ENCODE results near the gene SLC25A22. TPM values are rescaled to one million over a fixed set of nuclear protein-coding genes. Genes with fewer than 3 reads are reported as not detected.

The SLC25A22 gene
- total and polyA plus RNA-seq, 2 donors (not counting 1 experiment from before 2014, with no cell fraction given) = 25.7 to 45.7 TPM

GRCh38 chr11:794013-794765 lies 3.9 kb downstream of the SLC25A22 start:
- ATAC-seq (ENCODE audit: low read depth) (no peak), DNase-seq (no peak)
- no peak overlapping the region for H3K4me3 ChIP-seq (ENCODE audit: control extremely low read depth in 1 of 5, extremely low read depth in 1 of 5, insufficient read depth in 1 of 5, low read depth in 2 of 5, low read length in 4 of 5)
- WGBS (ENCODE audit: insufficient coverage) = 96% methylated on average over 24 of the region's 31 CpGs
- peaks cover 22 to 41% of the 10 kb centered on the region in 2 donors for H3K4me1 ChIP-seq (ENCODE audit: control insufficient read depth in 2 of 2, insufficient read depth in 2 of 2, low read length in 2 of 2)
- Mint-ChIP-seq H3K4me3 (peak overlapping the region; percentile 27), H3K27me3 (no peaks in the 10 kb centered on the region), H3K27ac (no peak overlapping the region), H3K4me1 (peaks cover 21% of the 10 kb centered on the region), H3K9me3 (ENCODE audit: insufficient read depth) (no peaks in the 10 kb centered on the region)
- ChIA-PET POLR2A (interaction anchor here (1.1 kb wide), 1 partner anchor 48 kb away, joined by 3 read pairs; the partner anchor contains the start of genes POLR2L and TSPAN4), CTCF (interaction anchor here (1.0 to 1.2 kb wide), 2 partner anchors 17 to 44 kb away, joined by 3 read pairs; partner anchors contain the start of gene GATD1)
- H3K27ac ChIP-seq (ENCODE audit: low read length in 2 of 2) = no peak overlapping the region
- H3K79me2 ChIP-seq (ENCODE audit: control insufficient read depth, insufficient read depth, low read length) = peaks cover 36% of the 10 kb centered on the region
- no peak overlapping the region for H3K9ac ChIP-seq (ENCODE audit: low read length)
- H3K27me3 ChIP-seq (replicated peaks in 1 of 4; ENCODE audit: control extremely low read depth in 1 of 4, control insufficient read depth in 3 of 4, insufficient read depth in 4 of 4, low read length in 3 of 4) = peaks cover 0 to 13% (median 3%) of the 10 kb centered on the region in 4 experiments
- H3K4me2 ChIP-seq (replicated peaks; ENCODE audit: low read depth, low read length, poor library complexity, severe bottlenecking) = no peak overlapping the region
- intact Hi-C loops (cut with micrococcal nuclease) = loop anchor here (10.0 kb wide), 1 partner anchor 339 kb away; the partner anchor contains the start of gene PTDSS2
- no peak for TF ChIP-seq EZH2 (IDR thresholded peaks at IDR 0.05; ENCODE audit: borderline replicate concordance, insufficient read depth, low read depth, low read length, poor library complexity, severe bottlenecking)
- H3K36me3 ChIP-seq (replicated peaks in 1 of 2; ENCODE audit: control extremely low read depth in 1 of 2, control insufficient read depth in 1 of 2, extremely low read depth in 1 of 2, insufficient read depth in 2 of 2, low read length in 1 of 2) = peaks cover 0 to 7% of the 10 kb centered on the region in 2 experiments
- H3K9me3 ChIP-seq (ENCODE audit: control extremely low read depth in 1 of 3, control insufficient read depth in 2 of 3, insufficient read depth in 1 of 3, low read length in 2 of 3) = peaks cover 0 to 3% (median 0%) of the 10 kb centered on the region in 3 donors
- no peak overlapping the region for H2AFZ ChIP-seq (ENCODE audit: insufficient read depth, low read depth, low read length, poor library complexity, severe bottlenecking)
- peaks cover 64% of the 10 kb centered on the region for H4K20me1 ChIP-seq (ENCODE audit: control insufficient read depth, insufficient read depth, low read length, poor library complexity, severe bottlenecking)

DNA sequence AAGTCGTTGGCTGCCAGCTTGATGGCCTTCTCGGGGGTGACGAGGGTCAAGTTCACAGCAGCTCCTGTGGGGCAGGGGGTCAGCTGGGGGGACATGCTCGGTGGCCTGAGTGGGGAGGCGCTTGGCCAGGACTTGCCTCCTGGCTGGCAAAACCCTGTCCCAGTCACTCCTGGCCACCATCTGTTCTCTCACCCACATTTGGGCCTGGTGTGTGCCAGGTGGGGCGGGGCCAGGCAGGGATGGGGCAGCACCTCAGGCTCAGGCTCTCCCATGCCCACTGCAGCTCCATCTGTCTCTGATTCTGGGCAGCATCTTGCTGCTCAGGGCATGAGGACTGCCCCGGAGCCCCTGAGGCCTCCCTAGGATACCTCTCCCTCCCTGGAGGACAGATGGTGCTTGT lies 4.5 kb downstream of the SLC25A22 start:
- no peak for ATAC-seq (ENCODE audit: low read depth)
- no peak overlapping the region for H3K27ac Mint-ChIP-seq
- H3K9ac ChIP-seq (ENCODE audit: low read length) = no peak overlapping the region

More for the DNA sequence above, 4.5 kb downstream of the SLC25A22 start:
- no peaks in the 10 kb centered on the region for H3K9me3 Mint-ChIP-seq (ENCODE audit: insufficient read depth)
- H3K4me3 Mint-ChIP-seq = peak overlapping the region; percentile 27
- no peak overlapping the region for H3K4me2 ChIP-seq (replicated peaks; ENCODE audit: low read depth, low read length, poor library complexity, severe bottlenecking)
- ChIA-PET POLR2A (interaction anchor here (1.1 kb wide), 1 partner anchor 49 kb away, joined by 3 read pairs; the partner anchor contains the start of genes POLR2L and TSPAN4), CTCF (interaction anchor here (1.0 to 1.2 kb wide), 2 partner anchors 16 to 43 kb away, joined by 3 read pairs; partner anchors contain the start of gene GATD1)
- no peaks in the 10 kb centered on the region for H3K27me3 Mint-ChIP-seq
- no peak overlapping the region for H3K27ac ChIP-seq (ENCODE audit: low read length in 2 of 2)
- TF ChIP-seq CTCF (IDR thresholded peaks at IDR 0.05) (no peak), EZH2 (IDR thresholded peaks at IDR 0.05; ENCODE audit: borderline replicate concordance, insufficient read depth, low read depth, low read length, poor library complexity, severe bottlenecking) (no peak)
- H3K36me3 ChIP-seq (replicated peaks in 1 of 2; ENCODE audit: control extremely low read depth in 1 of 2, control insufficient read depth in 1 of 2, extremely low read depth in 1 of 2, insufficient read depth in 2 of 2, low read length in 1 of 2) = peaks cover 0 to 7% of the 10 kb centered on the region in 2 experiments
- H3K9me3 ChIP-seq (ENCODE audit: control extremely low read depth in 1 of 3, control insufficient read depth in 2 of 3, insufficient read depth in 1 of 3, low read length in 2 of 3) = peaks cover 0 to 3% (median 0%) of the 10 kb centered on the region in 3 donors
- DNase-seq = no peak
- H2AFZ ChIP-seq (ENCODE audit: insufficient read depth, low read depth, low read length, poor library complexity, severe bottlenecking) = no peak overlapping the region
- H3K27me3 ChIP-seq (replicated peaks in 1 of 4; ENCODE audit: control extremely low read depth in 1 of 4, control insufficient read depth in 3 of 4, insufficient read depth in 4 of 4, low read length in 3 of 4) = peaks cover 0 to 19% (median 5%) of the 10 kb centered on the region in 4 experiments
- intact Hi-C loops (cut with micrococcal nuclease) = loop anchor here (10.0 kb wide), 1 partner anchor 339 kb away; the partner anchor contains the start of gene PTDSS2
- H4K20me1 ChIP-seq (ENCODE audit: control insufficient read depth, insufficient read depth, low read length, poor library complexity, severe bottlenecking) = peaks cover 62% of the 10 kb centered on the region
- no peak overlapping the region for H3K4me3 ChIP-seq (ENCODE audit: control extremely low read depth in 1 of 5, extremely low read depth in 1 of 5, insufficient read depth in 1 of 5, low read depth in 2 of 5, low read length in 4 of 5)
- H3K79me2 ChIP-seq (ENCODE audit: control insufficient read depth, insufficient read depth, low read length) = peaks cover 35% of the 10 kb centered on the region
- peaks cover 21% of the 10 kb centered on the region for H3K4me1 Mint-ChIP-seq
- peaks cover 23 to 39% of the 10 kb centered on the region in 2 donors for H3K4me1 ChIP-seq (ENCODE audit: control insufficient read depth in 2 of 2, insufficient read depth in 2 of 2, low read length in 2 of 2)
- WGBS (ENCODE audit: insufficient coverage) = 95% methylated on average over 6 of the region's 7 CpGs
